Caki2 (cell line): Measurements from ENCODE around the gene OPRM1. TPM values are rescaled to one million over a fixed set of nuclear protein-coding genes. Genes with fewer than 3 reads are reported as not detected.

Experiments
- DNase-seq: peaks from one replicate; pipeline ENCODE4 v3.0.0-alpha.2; 2015; ENCODE audit warnings: low read depth
- in situ Hi-C: cut with HindIII; loops from 2 replicates; pipeline ENCODE4 v1.10.0; 2016; ENCODE audit warnings: low sequenced_read_pairs, low pct_unique_long_range_greater_than_20kb, mixed read lengths
- total RNA-seq: library from RNA; depleted of rRNA; stranded (reverse); fragments of >200 nt; shearing (Covaris generic); gene quantifications from 2 replicates; pipeline ENCODE4 v1.2.3, GENCODE V29; 2014; ENCODE audit warnings: low replicate concordance; rRNA removed

The OPRM1 gene
- total RNA-seq, result not detected in 2 replicates

DNA sequence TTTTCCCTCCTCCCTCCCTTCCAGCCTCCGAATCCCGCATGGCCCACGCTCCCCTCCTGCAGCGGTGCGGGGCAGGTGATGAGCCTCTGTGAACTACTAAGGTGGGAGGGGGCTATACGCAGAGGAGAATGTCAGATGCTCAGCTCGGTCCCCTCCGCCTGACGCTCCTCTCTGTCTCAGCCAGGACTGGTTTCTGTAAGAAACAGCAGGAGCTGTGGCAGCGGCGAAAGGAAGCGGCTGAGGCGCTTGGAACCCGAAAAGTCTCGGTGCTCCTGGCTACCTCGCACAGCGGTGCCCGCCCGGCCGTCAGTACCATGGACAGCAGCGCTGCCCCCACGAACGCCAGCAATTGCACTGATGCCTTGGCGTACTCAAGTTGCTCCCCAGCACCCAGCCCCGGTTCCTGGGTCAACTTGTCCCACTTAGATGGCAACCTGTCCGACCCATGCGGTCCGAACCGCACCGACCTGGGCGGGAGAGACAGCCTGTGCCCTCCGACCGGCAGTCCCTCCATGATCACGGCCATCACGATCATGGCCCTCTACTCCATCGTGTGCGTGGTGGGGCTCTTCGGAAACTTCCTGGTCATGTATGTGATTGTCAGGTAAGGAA, at the start of gene OPRM1:
Gene OPRM1 (plus strand): TSS at position 10 of the 612 bp plus-strand sequence. CDS start 305 bp downstream, at position 315.
- DNase-seq, result peak; percentile 6

DNA sequence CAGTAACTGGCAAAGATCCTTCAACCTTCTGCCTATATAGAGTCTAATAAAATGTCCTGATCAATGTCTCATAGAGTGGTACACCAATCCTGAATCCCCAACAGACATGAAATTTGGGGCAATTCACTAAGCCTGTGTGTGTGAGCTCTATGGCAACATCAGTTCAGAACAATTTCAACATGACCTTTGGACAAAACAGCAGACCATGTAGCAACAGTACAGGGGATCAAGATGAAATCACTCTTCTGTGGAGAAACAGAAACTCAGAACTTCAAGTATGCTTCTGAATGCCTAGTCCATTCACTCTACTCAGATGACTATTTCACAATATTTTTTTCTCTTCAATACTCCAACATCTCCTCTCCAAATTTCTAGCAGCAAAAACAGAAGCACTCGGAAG, 49.1 kb upstream of the OPRM1 start:
- DNase-seq, result no peak
- in situ Hi-C loops, result no loop called here

More for the DNA sequence above, at the start of gene OPRM1:
- in situ Hi-C loops, result no loop called here

GRCh38 chr6:153994004-153994403, 45.0 kb upstream of the OPRM1 start:
- in situ Hi-C loops, result no loop called here

DNA sequence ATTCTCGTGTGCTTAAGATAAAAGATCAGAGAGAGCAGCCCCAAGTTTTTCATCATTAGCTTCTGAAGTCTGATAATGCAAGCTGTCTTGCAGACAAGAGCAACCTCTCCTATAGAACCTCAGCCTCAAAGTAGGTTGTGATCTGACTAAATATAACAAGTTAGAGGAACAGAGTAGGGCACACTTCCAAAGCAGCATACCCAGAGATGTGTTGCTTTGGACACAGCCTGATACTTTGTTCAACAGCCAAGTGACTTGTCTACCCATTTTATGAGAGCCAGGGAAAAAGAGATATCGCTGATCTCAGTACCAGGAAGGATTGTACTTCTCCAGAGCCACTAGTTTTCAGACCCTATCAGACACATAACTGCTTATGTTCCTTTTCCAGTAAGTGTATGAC, 44.2 kb upstream of the OPRM1 start:
- in situ Hi-C loops, result no loop called here
- no peak for DNase-seq

More at GRCh38 chr6:153994004-153994403, 45.0 kb upstream of the OPRM1 start:
- no peak for DNase-seq

DNA sequence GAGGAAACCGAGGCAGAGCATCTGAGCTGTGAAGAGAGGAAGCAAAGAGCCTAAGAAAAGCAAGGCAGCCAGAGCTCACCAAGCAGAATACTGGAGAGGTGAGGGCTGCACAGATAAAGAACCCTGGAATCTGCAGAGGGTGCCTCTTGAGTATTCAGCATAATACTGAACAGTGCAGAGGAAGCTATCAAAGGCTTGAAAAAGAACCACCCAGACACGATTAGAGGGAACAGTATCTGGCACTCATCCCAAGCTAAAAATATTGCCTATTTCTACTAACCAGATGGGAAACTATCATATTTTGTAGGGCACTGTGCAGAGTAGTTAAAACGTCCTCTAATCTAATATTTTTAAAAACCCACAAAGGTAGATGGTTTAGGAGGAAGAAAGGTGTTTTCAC, 41.8 kb upstream of the OPRM1 start:
- DNase-seq, result no peak
- in situ Hi-C loops, result no loop called here

DNA sequence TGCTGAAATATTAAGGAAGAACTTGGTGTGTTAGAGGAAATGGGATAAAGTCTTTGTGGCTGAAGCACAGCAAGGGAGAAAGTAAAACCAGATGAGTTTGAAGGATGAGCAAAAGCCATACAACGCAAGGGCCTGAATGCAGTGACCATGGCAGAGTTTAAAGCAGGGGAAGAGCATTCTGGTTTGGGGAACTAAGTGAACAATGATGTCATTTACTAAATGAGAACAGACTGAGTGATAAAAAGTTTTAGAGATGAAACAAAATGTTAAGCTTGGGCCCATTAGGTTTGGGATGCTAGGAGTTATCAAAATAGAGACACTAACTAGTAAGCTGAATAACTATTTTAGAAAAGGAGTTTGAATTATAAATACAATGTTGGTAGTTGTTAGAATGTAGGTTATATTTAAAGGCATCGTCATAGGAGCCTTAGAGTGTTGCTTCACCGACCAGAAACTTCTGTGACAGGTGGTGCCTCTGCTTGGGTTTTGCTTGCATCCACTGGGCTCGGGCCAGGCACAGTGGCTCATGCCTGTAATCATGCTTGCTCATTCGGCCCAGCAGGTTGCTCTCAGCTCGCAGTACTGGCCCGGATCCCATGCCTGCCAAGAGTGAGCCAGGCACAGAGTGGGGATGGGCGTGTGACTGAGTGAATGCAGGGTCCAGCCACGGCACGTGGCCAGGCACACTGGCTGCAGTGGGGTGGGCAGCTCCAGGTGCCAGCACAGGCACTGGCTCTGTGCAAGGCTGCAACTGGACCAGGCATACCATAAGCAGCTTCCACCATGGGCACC, 37.4 kb upstream of the OPRM1 start:
- in situ Hi-C loops, result no loop called here

DNA sequence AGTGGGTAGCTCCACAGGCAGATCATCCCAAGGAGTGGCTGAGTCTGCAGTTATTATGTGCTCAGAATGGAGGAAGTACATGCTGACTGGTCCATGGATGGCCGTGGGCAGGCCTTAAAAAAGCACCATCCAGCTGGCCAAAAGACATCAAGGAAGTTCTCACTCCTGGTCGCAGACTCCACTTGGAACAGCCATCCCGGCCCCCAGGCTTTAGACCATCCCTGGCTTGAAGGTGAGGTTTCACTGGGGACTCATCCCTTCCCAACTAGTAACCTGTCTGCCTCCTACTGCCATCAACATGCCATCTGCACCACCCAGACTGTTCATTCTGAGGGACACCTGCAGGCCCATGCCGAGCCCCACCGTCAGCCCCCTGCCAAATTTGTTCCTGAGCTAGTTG, 36.1 kb upstream of the OPRM1 start:
- in situ Hi-C loops, result no loop called here
- DNase-seq, result no peak

More for the DNA sequence above, 37.4 kb upstream of the OPRM1 start:
- no peak for DNase-seq

DNA sequence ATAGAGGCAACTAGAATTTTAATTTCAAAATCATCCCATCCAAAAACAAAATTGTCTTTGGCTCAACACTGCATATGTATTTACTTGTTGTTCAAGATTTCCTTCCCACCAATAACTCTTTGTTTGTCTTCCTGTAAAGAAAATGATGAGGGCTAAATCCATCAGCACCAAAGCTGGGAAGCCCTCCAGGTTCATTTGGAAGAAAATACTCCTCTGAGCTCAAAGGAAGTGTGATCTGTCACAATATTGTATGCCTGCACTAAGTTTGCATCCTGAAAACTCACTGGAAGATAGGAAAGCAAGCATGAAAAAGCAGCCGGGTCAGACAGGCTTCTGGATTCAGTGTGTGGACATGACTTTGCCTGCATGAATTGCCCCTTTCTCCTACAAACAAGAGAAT, 28.7 kb upstream of the OPRM1 start:
- in situ Hi-C loops, result no loop called here
- DNase-seq, result no peak

- DNase-seq, result no peak
- in situ Hi-C loops, result no loop called here
Observed at GRCh38 chr6:154012852-154013251, 26.2 kb upstream of the OPRM1 start.

DNA sequence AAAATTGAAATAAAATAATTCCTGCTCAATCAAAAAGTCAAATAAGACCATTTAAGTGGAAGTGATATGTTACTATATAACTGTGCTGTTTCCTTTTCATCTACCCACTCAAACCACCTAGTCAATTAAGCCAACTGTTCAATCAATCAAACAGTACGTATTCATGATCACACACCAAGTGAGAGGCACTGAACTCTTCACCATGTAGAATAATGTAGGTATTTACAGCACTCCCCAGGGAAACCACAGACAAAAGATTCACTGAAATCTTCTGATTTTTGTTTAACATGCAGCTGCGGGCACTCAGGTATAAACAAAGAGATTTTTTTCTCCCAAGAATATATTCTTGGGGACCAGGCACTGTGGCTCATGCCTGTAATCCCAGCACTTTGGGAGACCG, 21.3 kb upstream of the OPRM1 start:
- in situ Hi-C loops, result no loop called here

DNA sequence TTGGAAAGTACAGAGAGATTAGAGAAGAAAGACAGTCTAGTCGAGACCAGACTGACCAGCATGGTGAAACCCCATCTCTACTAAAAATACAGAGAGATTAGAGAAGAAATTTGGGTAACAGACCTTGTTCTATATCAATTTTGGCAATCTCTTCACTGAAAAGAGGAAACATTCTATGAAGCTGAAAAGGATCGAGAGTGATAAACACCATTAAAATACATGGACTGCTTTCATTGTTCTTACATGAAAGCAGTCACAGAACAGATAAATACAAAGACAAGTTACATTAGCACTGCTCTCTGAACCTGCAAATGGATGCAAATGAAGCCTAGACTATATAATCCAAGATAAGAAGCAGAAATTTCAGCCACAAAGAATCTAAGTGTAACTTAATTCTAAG, 8.4 kb upstream of the OPRM1 start:
- in situ Hi-C loops, result no loop called here
- DNase-seq, result no peak

More for the DNA sequence above, 21.3 kb upstream of the OPRM1 start:
- DNase-seq, result no peak

- in situ Hi-C loops, result no loop called here
- no peak for DNase-seq
Observed at GRCh38 chr6:154041001-154041400, 2.0 kb downstream of the OPRM1 start.

DNA sequence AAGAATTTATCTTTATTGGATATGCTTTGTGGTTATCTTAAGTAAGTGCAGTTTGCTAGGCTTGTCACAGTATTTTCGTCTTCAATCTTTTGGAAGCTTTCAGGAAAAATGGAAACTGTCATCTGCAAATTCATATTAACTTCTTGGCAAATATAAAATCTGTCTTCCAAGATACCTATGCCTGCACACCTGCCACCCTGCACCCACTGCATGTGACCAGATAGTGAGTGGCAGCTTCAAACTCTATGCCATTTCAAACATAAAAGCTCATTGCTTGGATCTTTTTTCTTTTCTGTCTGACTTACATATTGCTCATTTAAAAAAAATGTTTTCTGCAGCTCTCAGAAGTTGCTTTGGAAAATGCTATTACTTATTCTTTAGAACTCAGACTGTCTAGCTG, 14.1 kb downstream of the OPRM1 start:
- no peak for DNase-seq
- in situ Hi-C loops, result no loop called here

- no peak for DNase-seq
- in situ Hi-C loops, result no loop called here
Observed at GRCh38 chr6:154056536-154056935, 17.5 kb downstream of the OPRM1 start.

DNA sequence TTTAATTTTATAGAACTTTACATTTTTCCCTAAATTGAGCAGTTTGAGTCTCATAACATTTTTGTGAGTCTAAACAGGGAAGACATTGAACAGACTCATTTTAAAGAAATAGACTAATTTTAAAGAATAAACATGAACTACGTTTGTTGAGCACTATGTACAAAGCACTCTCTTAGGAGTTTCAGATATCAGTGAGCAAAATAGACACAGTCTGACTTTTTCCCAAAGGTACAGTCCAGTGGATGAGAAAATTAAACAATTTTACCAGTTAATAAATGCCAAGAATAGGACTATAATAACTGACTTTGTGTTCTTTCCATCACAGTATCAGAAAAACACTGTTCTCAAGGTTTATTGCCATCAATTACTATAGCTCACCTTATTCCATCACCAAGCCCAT, 18.1 kb downstream of the OPRM1 start:
- in situ Hi-C loops, result no loop called here
- no peak for DNase-seq

DNA sequence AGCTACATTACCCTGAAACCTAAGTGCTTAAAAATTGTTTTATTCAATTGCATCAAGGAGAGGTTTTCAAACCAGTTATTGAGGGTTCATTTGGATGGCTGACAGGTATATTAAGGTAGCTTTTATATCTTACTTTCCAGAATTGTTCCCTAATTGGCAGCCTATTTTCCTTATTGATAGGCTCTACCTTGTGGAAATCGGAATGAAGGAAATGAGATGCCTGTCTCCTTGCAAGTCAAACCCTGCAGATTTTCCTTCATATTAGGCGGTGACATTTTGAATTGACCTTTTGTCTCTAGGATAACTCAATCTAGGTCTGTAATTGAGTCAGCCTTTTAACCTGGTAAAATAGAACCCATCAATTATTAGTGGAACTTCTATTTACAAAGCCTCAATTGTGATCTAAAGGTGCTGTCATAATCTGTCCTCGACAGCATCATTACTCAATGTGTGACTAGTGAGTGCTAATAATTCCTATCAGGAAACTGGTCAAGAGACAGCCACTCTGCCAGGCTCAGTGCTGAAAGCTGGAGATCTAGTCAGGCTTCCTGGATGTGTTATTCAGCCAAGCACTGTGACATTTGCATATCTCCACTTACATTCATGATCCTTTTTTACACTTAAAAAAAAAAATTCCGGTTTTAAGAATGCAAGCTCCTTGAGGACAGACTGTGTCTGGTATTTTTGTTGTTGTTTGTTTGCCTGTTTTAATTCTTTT, 20.1 kb downstream of the OPRM1 start:
- in situ Hi-C loops, result no loop called here
- no peak for DNase-seq

GRCh38 chr6:154060076-154060475, 21.0 kb downstream of the OPRM1 start:
- DNase-seq, result no peak
- in situ Hi-C loops, result no loop called here

- in situ Hi-C loops, result no loop called here
- DNase-seq, result no peak
Observed at GRCh38 chr6:154070041-154070440, 31.0 kb downstream of the OPRM1 start.

DNA sequence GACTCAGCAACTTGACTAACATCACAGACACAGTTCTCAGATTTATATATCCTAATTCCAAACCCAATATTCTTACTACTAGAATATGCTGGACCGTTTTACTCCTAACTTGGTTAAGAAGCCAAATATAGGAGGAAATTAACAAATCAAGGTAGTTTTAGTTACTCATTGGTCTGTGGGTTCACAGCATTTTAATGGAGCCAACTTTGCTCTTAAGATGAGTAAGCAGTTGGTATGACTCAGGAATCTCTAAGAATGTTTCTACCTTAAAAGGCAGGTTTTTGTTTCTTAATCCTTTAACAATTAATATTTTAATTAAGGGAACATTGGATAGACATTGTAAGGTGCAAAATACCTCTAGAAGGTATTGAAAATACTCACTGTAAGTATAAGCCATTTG, 31.6 kb downstream of the OPRM1 start:
- no peak for DNase-seq
- in situ Hi-C loops, result no loop called here
